OCI-LY3 (cell line): ENCODE data around the gene PPP6R2.

ENCODE experiments used
- CTCF ChIP-seq: fragments of 200-600, 300-600 bp; sonication (generic); IDR thresholded peaks from 2 replicates; pipeline ENCODE4 v1.5.1; 2014; ENCODE audit warnings: antibody characterized with exemption, low read length, low read depth
- EZH2phosphoT487 ChIP-seq: fragments of 200-600 bp; shearing (Covaris generic); IDR thresholded peaks from 2 replicates; pipeline ENCODE4 v1.6.1; 2018; ENCODE audit warnings: antibody characterized with exemption, mixed run types, low read depth

GRCh38 chr22:50483106-50483505, 140.0 kb downstream of the PPP6R2 start:
- TF ChIP-seq CTCF (no peak), EZH2phosphoT487 (no peak)
